NB4 (cell line): Measurements from ENCODE around the gene EIF2S2.

ENCODE experiments used
- DNase-seq: peaks from one replicate; pipeline ENCODE4 v3.0.0; 2010; ENCODE audit warnings: low read depth
- H3K4me3 ChIP-seq: one replicate; pipeline ENCODE4 v1.5.1; 2011; ENCODE audit warnings: mild to moderate bottlenecking, low read depth, low read length, moderate library complexity
- CTCF ChIP-seq: IDR thresholded peaks from one replicate; pipeline ENCODE4 v1.5.1; 2012; ENCODE audit warnings: low read depth, low read length
- MAX ChIP-seq: IDR thresholded peaks from 2 replicates; pipeline ENCODE4 v1.6.1; 2011; ENCODE audit warnings: low read depth, low read length
- MYC ChIP-seq: IDR thresholded peaks from 2 replicates; pipeline ENCODE4 v1.6.1; 2011; ENCODE audit warnings: low read depth, low read length
- POLR2A ChIP-seq: IDR thresholded peaks from 2 replicates; pipeline ENCODE4 v1.6.1; 2011; ENCODE audit warnings: mild to moderate bottlenecking; ENCODE audit not compliant: insufficient read length; ENCODE audit errors: extremely low read depth

The EIF2S2 gene

DNA sequence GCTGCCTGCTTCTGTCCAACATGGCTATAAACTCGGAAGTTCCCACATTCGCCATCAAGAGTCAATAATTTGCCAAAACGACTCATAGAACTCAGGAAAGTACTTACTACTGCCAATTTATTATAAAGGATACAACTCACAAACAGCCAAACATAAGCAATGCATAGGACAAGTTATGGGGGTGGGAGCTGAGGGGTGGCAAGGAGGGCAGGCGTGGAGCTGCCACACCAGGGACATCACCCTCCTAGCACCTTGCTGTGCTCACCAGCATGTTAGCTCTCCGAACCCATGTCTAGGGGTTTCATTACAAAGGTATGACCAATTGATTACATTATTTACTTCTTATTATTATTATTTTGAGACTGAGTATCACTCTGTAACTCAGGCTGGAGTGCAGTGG, 12.4 kb downstream of the EIF2S2 start:
- no peak overlapping the region for H3K4me3 ChIP-seq
- TF ChIP-seq MAX (no peak), MYC (no peak), POLR2A (no peak), CTCF (no peak)
- DNase-seq, result no peak

GRCh38 chr20:34098570-34098969, 13.5 kb downstream of the EIF2S2 start:
- TF ChIP-seq CTCF, result no peak
- no peak for TF ChIP-seq MAX
- TF ChIP-seq MYC, result no peak
- no peak for TF ChIP-seq POLR2A
- no peak for DNase-seq
- no peak overlapping the region for H3K4me3 ChIP-seq

- TF ChIP-seq POLR2A, result no peak
- no peak for TF ChIP-seq MYC
- TF ChIP-seq CTCF, result no peak
- no peak for TF ChIP-seq MAX
- no peak overlapping the region for H3K4me3 ChIP-seq
- no peak for DNase-seq
These were observed 15.2 kb downstream of the EIF2S2 start for GRCh38 chr20:34096699-34097444.

- no peak for DNase-seq
- no peak overlapping the region for H3K4me3 ChIP-seq
- TF ChIP-seq MAX (no peak), CTCF (no peak), POLR2A (no peak), MYC (no peak)
These were observed 16.2 kb downstream of the EIF2S2 start for GRCh38 chr20:34095825-34096224.

DNA sequence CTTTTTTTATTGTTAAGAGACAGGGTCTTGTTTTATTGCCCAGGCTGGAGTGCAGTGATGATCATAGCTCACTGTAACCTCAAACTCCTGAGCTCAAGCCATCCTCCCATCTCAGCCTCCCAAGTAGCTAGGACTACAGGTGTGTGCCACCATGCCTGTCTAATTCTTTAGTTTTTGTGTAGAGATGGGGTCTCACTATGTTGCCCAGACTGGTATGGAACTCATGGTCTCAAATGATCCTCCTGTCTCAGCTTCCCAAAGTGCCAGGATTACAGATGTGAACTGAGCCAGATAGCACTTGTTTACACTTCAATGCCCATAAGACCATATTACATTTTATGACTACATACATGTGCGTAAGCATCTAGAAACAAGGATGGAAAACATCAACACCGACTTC, 18.1 kb downstream of the EIF2S2 start:
- TF ChIP-seq MAX (no peak), POLR2A (no peak), CTCF (no peak), MYC (no peak)
- no peak for DNase-seq
- no peak overlapping the region for H3K4me3 ChIP-seq
